SK-N-SH treated with all-trans-retinoic acid at 6 μM for 48 hours (cell line): ENCODE data around the gene AGMO.

Experiments used
- ATAC-seq: fragments of 200-7000 bp; cut with Tn5 transposase; 3 replicates; pipeline ENCODE4 v1.9.1; 2020; ENCODE audit warnings: mild to moderate bottlenecking, moderate library complexity
- ARNTL ChIP-seq: fragments of 450-650 bp; formaldehyde crosslinking; IDR thresholded peaks from 2 replicates; pipeline ENCODE4 v1.5.0; 2020; ENCODE audit warnings: low read depth, mild to moderate bottlenecking, moderate library complexity, borderline replicate concordance
- BACH2 ChIP-seq: fragments of 250-450 bp; sonication (Bioruptor Pico); IDR thresholded peaks from 2 replicates; pipeline ENCODE4 v1.9.0; 2021; ENCODE audit warnings: mild to moderate bottlenecking, borderline replicate concordance
- CSDC2 ChIP-seq: fragments of 250-450 bp; sonication (Bioruptor Pico); IDR thresholded peaks from 2 replicates; pipeline ENCODE4 v1.5.0; 2020; ENCODE audit warnings: mild to moderate bottlenecking, moderate library complexity
- ESRRG ChIP-seq: fragments of 250-450 bp; sonication (Bioruptor Pico); IDR thresholded peaks from 2 replicates; pipeline ENCODE4 v1.6.1; 2021; ENCODE audit warnings: mild to moderate bottlenecking
- GLIS3 ChIP-seq: fragments of 250-450 bp; sonication (Bioruptor Pico); IDR thresholded peaks from 2 replicates; pipeline ENCODE4 v1.5.0; 2020; ENCODE audit warnings: mild to moderate bottlenecking, moderate library complexity
- ISL1 ChIP-seq: fragments of 250-450 bp; sonication (Bioruptor Pico); IDR thresholded peaks from 2 replicates; pipeline ENCODE4 v2.1.2; 2022; ENCODE audit warnings: mild to moderate bottlenecking, moderate library complexity
- OSR1 ChIP-seq: fragments of 250-450 bp; sonication (Bioruptor Pico); IDR thresholded peaks from 2 replicates; pipeline ENCODE4 v1.8.0; 2022; ENCODE audit warnings: moderate library complexity, mild to moderate bottlenecking, inconsistent platforms
- PPARA ChIP-seq: fragments of 250-450 bp; sonication (Bioruptor Pico); IDR thresholded peaks from 2 replicates; pipeline ENCODE4 v1.5.0; 2020; ENCODE audit warnings: mild to moderate bottlenecking, borderline replicate concordance
- RARB ChIP-seq: fragments of 250-450 bp; sonication (Bioruptor Pico); IDR thresholded peaks from 2 replicates; pipeline ENCODE4 v1.8.0; 2021; ENCODE audit warnings: mild to moderate bottlenecking, moderate library complexity
- SNAI2 ChIP-seq: fragments of 250-450 bp; sonication (Bioruptor Pico); IDR thresholded peaks from 2 replicates; pipeline ENCODE4 v1.5.0; 2020; ENCODE audit warnings: mild to moderate bottlenecking, moderate library complexity
- TCF4 ChIP-seq: fragments of 250-450 bp; sonication (Bioruptor Pico); IDR thresholded peaks from 2 replicates; pipeline ENCODE4 v1.8.0; 2021; ENCODE audit warnings: mild to moderate bottlenecking, moderate library complexity, borderline replicate concordance
- TOX ChIP-seq: fragments of 250-450 bp; sonication (Bioruptor Pico); IDR thresholded peaks from 2 replicates; pipeline ENCODE4 v1.8.0; 2021; ENCODE audit warnings: mild to moderate bottlenecking, moderate library complexity, borderline replicate concordance
- ZC3H10 ChIP-seq: fragments of 250-450 bp; sonication (Bioruptor Pico); IDR thresholded peaks from 2 replicates; pipeline ENCODE4 v1.5.1; 2021; ENCODE audit warnings: mild to moderate bottlenecking, moderate library complexity
- ZFP3 ChIP-seq: fragments of 250-450 bp; sonication (Bioruptor Pico); IDR thresholded peaks from 2 replicates; pipeline ENCODE4 v1.5.0; 2020; ENCODE audit warnings: mild to moderate bottlenecking, moderate library complexity
- ZFP30 ChIP-seq: fragments of 450-650 bp; formaldehyde crosslinking; IDR thresholded peaks from 2 replicates; pipeline ENCODE4 v1.5.0; 2022; ENCODE audit warnings: mild to moderate bottlenecking, moderate library complexity
- ZNF565 ChIP-seq: fragments of 450-650 bp; formaldehyde crosslinking; conservative IDR thresholded peaks from 2 replicates; pipeline ENCODE4 v1.5.0; 2020; ENCODE audit warnings: low read depth, mild to moderate bottlenecking, moderate library complexity
- ZNF70 ChIP-seq: fragments of 450-650 bp; formaldehyde crosslinking; IDR thresholded peaks from 2 replicates; pipeline ENCODE4 v1.5.0; 2020; ENCODE audit warnings: mild to moderate bottlenecking, moderate library complexity
- ZNF8 ChIP-seq: fragments of 450-650 bp; formaldehyde crosslinking; IDR thresholded peaks from 2 replicates; pipeline ENCODE4 v1.5.0; 2020; ENCODE audit warnings: mild to moderate bottlenecking, moderate library complexity
- TF ChIP-seq, protein P1 (sequence below): fragments of 250-450 bp; sonication (Bioruptor Pico); IDR thresholded peaks from 2 replicates; pipeline ENCODE4 v1.5.1; 2020; ENCODE audit warnings: low read depth, mild to moderate bottlenecking, moderate library complexity
- TF ChIP-seq, protein P2 (sequence below): fragments of 250-450 bp; sonication (Bioruptor Pico); IDR thresholded peaks from 2 replicates; pipeline ENCODE4 v1.8.0; 2020; ENCODE audit warnings: mild to moderate bottlenecking, moderate library complexity, borderline replicate concordance
- TF ChIP-seq, protein P3 (sequence below): fragments of 250-450 bp; sonication (Bioruptor Pico); IDR thresholded peaks from 2 replicates; pipeline ENCODE4 v1.5.1; 2021; ENCODE audit warnings: mild to moderate bottlenecking, moderate library complexity
- TF ChIP-seq, protein P4 (sequence below): fragments of 250-450 bp; sonication (Bioruptor Pico); IDR thresholded peaks from 2 replicates; pipeline ENCODE4 v1.8.0; 2021; ENCODE audit warnings: low read depth, mild to moderate bottlenecking, moderate library complexity, borderline replicate concordance

Gene AGMO

DNA sequence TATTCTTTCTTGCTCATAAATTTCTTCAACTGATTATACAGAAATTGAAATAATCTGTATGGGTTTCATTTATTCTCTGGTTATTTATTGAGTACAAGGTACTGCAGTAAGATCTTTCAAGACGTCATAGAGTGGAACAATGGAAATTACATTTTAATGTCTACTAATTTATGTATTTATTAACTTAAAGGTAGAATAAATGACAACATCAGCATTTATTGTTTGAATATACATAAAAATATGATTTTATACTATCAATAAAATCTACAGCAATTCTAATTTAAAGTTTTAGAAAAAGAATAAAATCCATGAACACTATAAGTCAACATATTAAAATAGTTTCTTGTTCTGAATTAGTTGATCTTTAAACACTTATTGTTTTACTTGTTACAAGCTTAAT, 158.5 kb downstream of the AGMO start:
- TF ChIP-seq, protein P1, sequence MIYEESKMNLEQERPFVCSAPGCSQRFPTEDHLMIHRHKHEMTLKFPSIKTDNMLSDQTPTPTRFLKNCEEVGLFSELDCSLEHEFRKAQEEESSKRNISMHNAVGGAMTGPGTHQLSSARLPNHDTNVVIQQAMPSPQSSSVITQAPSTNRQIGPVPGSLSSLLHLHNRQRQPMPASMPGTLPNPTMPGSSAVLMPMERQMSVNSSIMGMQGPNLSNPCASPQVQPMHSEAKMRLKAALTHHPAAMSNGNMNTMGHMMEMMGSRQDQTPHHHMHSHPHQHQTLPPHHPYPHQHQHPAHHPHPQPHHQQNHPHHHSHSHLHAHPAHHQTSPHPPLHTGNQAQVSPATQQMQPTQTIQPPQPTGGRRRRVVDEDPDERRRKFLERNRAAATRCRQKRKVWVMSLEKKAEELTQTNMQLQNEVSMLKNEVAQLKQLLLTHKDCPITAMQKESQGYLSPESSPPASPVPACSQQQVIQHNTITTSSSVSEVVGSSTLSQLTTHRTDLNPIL (CRISPR knock-in tag): no peak
- no peak for TF ChIP-seq ZFP3
- TF ChIP-seq ARNTL (CRISPR knock-in tag): no peak
- no peak for TF ChIP-seq ZNF565 (CRISPR knock-in tag)
- no peak for TF ChIP-seq RARB (CRISPR knock-in tag)
- TF ChIP-seq ZNF70 (CRISPR knock-in tag): no peak
- no peak for TF ChIP-seq SNAI2 (CRISPR knock-in tag)
- no peak for TF ChIP-seq PPARA (CRISPR knock-in tag)
- no peak for TF ChIP-seq BACH2 (CRISPR knock-in tag)
- TF ChIP-seq TCF4 (CRISPR knock-in tag): no peak
- TF ChIP-seq CSDC2: no peak
- TF ChIP-seq ISL1 (CRISPR knock-in tag): no peak
- TF ChIP-seq ESRRG (CRISPR knock-in tag): no peak
- no peak for TF ChIP-seq GLIS3 (CRISPR knock-in tag)
- TF ChIP-seq ZFP30: no peak
- TF ChIP-seq TOX (CRISPR knock-in tag): no peak
- TF ChIP-seq ZNF8 (CRISPR knock-in tag): no peak
- TF ChIP-seq, protein P2, sequence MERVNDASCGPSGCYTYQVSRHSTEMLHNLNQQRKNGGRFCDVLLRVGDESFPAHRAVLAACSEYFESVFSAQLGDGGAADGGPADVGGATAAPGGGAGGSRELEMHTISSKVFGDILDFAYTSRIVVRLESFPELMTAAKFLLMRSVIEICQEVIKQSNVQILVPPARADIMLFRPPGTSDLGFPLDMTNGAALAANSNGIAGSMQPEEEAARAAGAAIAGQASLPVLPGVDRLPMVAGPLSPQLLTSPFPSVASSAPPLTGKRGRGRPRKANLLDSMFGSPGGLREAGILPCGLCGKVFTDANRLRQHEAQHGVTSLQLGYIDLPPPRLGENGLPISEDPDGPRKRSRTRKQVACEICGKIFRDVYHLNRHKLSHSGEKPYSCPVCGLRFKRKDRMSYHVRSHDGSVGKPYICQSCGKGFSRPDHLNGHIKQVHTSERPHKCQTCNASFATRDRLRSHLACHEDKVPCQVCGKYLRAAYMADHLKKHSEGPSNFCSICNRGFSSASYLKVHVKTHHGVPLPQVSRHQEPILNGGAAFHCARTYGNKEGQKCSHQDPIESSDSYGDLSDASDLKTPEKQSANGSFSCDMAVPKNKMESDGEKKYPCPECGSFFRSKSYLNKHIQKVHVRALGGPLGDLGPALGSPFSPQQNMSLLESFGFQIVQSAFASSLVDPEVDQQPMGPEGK (CRISPR knock-in tag): no peak
- TF ChIP-seq, protein P3, sequence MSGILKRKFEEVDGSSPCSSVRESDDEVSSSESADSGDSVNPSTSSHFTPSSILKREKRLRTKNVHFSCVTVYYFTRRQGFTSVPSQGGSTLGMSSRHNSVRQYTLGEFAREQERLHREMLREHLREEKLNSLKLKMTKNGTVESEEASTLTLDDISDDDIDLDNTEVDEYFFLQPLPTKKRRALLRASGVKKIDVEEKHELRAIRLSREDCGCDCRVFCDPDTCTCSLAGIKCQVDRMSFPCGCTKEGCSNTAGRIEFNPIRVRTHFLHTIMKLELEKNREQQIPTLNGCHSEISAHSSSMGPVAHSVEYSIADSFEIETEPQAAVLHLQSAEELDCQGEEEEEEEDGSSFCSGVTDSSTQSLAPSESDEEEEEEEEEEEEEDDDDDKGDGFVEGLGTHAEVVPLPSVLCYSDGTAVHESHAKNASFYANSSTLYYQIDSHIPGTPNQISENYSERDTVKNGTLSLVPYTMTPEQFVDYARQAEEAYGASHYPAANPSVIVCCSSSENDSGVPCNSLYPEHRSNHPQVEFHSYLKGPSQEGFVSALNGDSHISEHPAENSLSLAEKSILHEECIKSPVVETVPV (CRISPR knock-in tag): no peak
- no peak for ATAC-seq

DNA sequence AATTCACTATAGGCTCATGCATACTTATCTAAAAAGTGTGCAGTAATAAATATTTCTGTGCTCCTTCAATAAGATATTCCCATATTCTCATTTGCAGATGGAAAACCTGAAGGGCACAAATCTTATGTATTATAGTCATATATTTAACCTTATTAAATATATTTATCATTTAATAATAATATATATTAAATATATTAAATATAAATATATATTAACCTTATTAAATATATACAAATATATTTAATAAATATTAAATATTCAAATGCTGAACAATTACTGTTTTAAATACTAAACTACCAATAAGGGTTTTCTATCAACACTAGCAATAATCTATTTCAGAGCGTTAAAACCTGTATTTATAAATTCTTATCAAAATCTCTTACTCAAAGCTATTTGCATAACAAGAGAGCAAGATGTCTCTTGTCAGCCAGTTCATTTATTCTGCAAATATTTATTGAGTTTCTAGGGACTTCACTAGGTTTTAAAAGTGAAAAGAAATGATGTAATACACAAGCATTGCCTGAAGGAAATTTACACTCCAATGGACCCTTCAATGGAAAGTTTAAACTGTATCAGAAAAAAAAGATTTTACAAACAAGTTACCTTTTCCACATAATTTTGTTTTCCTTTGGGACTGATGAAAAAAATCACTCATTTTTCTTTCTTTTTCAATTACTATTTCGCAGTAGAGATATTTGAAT, 159.2 kb downstream of the AGMO start:
- ATAC-seq: no peak
- no peak for TF ChIP-seq SNAI2 (CRISPR knock-in tag)
- no peak for TF ChIP-seq TCF4 (CRISPR knock-in tag)
- TF ChIP-seq ARNTL (CRISPR knock-in tag): no peak
- TF ChIP-seq ZNF8 (CRISPR knock-in tag): no peak
- no peak for TF ChIP-seq ZFP3
- TF ChIP-seq ISL1 (CRISPR knock-in tag): no peak
- no peak for TF ChIP-seq ZNF70 (CRISPR knock-in tag)
- TF ChIP-seq ZC3H10: no peak
- TF ChIP-seq ZFP30: no peak
- TF ChIP-seq ESRRG (CRISPR knock-in tag): no peak
- TF ChIP-seq, protein P2 (CRISPR knock-in tag): no peak
- no peak for TF ChIP-seq PPARA (CRISPR knock-in tag)
- no peak for TF ChIP-seq GLIS3 (CRISPR knock-in tag)
- TF ChIP-seq, protein P4, sequence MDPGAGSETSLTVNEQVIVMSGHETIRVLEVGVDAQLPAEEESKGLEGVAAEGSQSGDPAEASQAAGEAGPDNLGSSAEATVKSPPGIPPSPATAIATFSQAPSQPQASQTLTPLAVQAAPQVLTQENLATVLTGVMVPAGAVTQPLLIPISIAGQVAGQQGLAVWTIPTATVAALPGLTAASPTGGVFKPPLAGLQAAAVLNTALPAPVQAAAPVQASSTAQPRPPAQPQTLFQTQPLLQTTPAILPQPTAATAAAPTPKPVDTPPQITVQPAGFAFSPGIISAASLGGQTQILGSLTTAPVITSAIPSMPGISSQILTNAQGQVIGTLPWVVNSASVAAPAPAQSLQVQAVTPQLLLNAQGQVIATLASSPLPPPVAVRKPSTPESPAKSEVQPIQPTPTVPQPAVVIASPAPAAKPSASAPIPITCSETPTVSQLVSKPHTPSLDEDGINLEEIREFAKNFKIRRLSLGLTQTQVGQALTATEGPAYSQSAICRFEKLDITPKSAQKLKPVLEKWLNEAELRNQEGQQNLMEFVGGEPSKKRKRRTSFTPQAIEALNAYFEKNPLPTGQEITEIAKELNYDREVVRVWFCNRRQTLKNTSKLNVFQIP (CRISPR knock-in tag): no peak
- TF ChIP-seq, protein P3 (CRISPR knock-in tag): no peak
- TF ChIP-seq BACH2 (CRISPR knock-in tag): no peak
- no peak for TF ChIP-seq OSR1
- TF ChIP-seq, all 23 proteins: peak for 0
